IMR-90 (cell line): Measurements from ENCODE around the gene GALNT14. TPM values are rescaled to one million over a fixed set of nuclear protein-coding genes. Genes with fewer than 3 reads are reported as not detected.

ENCODE experiments used
- ATAC-seq: fragments of 200-7000 bp; cut with Tn5 transposase; 2 replicates; pipeline ENCODE4 v1.9.1; 2020; ENCODE audit warnings: low read depth, mild to moderate bottlenecking, moderate library complexity
- BruUV-seq: library from RNA; stranded (reverse); fragments of 400-500 nt; replicated peaks from 2 replicates; lab custom pipeline; 2021; lab: Mats Ljungman, UMichigan
- CTCF ChIA-PET: fragments of 300-600 bp; formaldehyde crosslinking; extraction: SDS; loops from one replicate; lab custom pipeline; 2021; ENCODE audit warnings: antibody characterized with exemption; lab: Yijun Ruan, JAX
- POLR2A ChIA-PET: fragments of 300-600 bp; sonication (Branson Sonifier 250); formaldehyde crosslinking; loops from one replicate; lab custom pipeline; 2022; ENCODE audit warnings: antibody characterized with exemption; ENCODE audit not compliant: unreplicated experiment; lab: Charles Lee
- DNase-seq: peaks from one replicate; pipeline ENCODE4 v3.0.0; 2013
- H2AFZ ChIP-seq: replicated peaks from 2 replicates; pipeline ENCODE3; 2013; ENCODE audit warnings: low read length, mild to moderate bottlenecking; ENCODE audit not compliant: poor library complexity
- H2AK5ac ChIP-seq: 2 replicates; pipeline ENCODE4 v1.6.1; 2013; ENCODE audit warnings: low read depth, low read length, inconsistent platforms
- H2AK9ac ChIP-seq: replicated peaks from 2 replicates; pipeline ENCODE3; 2013; ENCODE audit warnings: mild to moderate bottlenecking, low read depth, low read length, moderate library complexity; ENCODE audit not compliant: poor library complexity
- H2BK120ac ChIP-seq: 2 replicates; pipeline ENCODE4 v1.6.1; 2013; ENCODE audit warnings: low read depth, low read length, inconsistent platforms
- H2BK15ac ChIP-seq: 3 replicates; pipeline ENCODE4 v1.6.1; 2013; ENCODE audit warnings: low read depth, low read length, inconsistent platforms
- H2BK20ac ChIP-seq: 2 replicates; pipeline ENCODE4 v1.6.1; 2013; ENCODE audit warnings: low read depth, mild to moderate bottlenecking, inconsistent platforms, low read length, moderate library complexity
- H2BK5ac ChIP-seq: 2 replicates; pipeline ENCODE4 v1.6.1; 2013; ENCODE audit warnings: mild to moderate bottlenecking, low read depth, low read length, inconsistent platforms; ENCODE audit not compliant: poor library complexity, severe bottlenecking
- H3K14ac ChIP-seq: replicated peaks from 2 replicates; pipeline ENCODE4 v1.6.1; 2013; ENCODE audit warnings: low read depth, low read length, inconsistent platforms
- H3K18ac ChIP-seq: 2 replicates; pipeline ENCODE4 v1.6.1; 2013; ENCODE audit warnings: low read depth, low read length, control low read depth
- H3K23ac ChIP-seq: 2 replicates; pipeline ENCODE4 v1.6.1; 2013; ENCODE audit warnings: low read depth, low read length, inconsistent platforms
- H3K27ac ChIP-seq: 2 replicates; pipeline ENCODE4 v1.5.1; 2013; ENCODE audit warnings: mild to moderate bottlenecking, control low read depth, low read length; ENCODE audit not compliant: insufficient read depth
- H3K27me3 ChIP-seq: 2 replicates; pipeline ENCODE4 v1.6.1; 2013; ENCODE audit warnings: low read length; ENCODE audit not compliant: control insufficient read depth, insufficient read depth
- H3K36me3 ChIP-seq: 2 replicates; pipeline ENCODE4 v1.6.1; 2013; ENCODE audit warnings: low read length, mixed read lengths; ENCODE audit not compliant: control insufficient read depth, insufficient read depth
- H3K4ac ChIP-seq: 2 replicates; pipeline ENCODE4 v1.6.1; 2013; ENCODE audit warnings: low read depth, low read length, inconsistent platforms
- H3K4me1 ChIP-seq: 2 replicates; pipeline ENCODE4 v1.6.1; 2013; ENCODE audit warnings: low read length, mixed read lengths; ENCODE audit not compliant: control insufficient read depth, insufficient read depth
- H3K4me2 ChIP-seq: 2 replicates; pipeline ENCODE4 v1.6.1; 2013; ENCODE audit warnings: low read depth, mild to moderate bottlenecking, control low read depth, low read length, moderate library complexity
- H3K4me3 ChIP-seq: 2 replicates; pipeline ENCODE4 v1.5.1; 2013; ENCODE audit warnings: low read depth, mild to moderate bottlenecking, control low read depth, low read length, moderate library complexity; ENCODE audit not compliant: insufficient read depth
- H3K56ac ChIP-seq: 2 replicates; pipeline ENCODE4 v1.6.1; 2013; ENCODE audit warnings: low read length, inconsistent platforms; ENCODE audit not compliant: insufficient read depth; ENCODE audit errors: extremely low read depth
- H3K79me1 ChIP-seq, 2 experiments: 2 replicates each; pipeline ENCODE4 v1.6.1; 2013; ENCODE audit warnings: low read length in 2 of 2, inconsistent platforms in 1 of 2, low read depth in 1 of 2
- H3K9ac ChIP-seq: 2 replicates; pipeline ENCODE4 v1.6.1; 2013; ENCODE audit warnings: low read depth, low read length, control low read depth
- H3K9me1 ChIP-seq: 2 replicates; pipeline ENCODE4 v1.6.1; 2013; ENCODE audit warnings: low read length, inconsistent platforms; ENCODE audit not compliant: insufficient read depth
- H3K9me3 ChIP-seq: 2 replicates; pipeline ENCODE4 v1.6.1; 2013; ENCODE audit warnings: low read length; ENCODE audit not compliant: control insufficient read depth, insufficient read depth
- H4K20me1 ChIP-seq: 2 replicates; pipeline ENCODE4 v1.6.1; 2013; ENCODE audit warnings: low read length, inconsistent platforms; ENCODE audit not compliant: insufficient read depth
- H4K5ac ChIP-seq: 2 replicates; pipeline ENCODE4 v1.6.1; 2013; ENCODE audit warnings: mild to moderate bottlenecking, low read depth, low read length, control low read depth
- H4K8ac ChIP-seq, 2 experiments: 2 replicates each; pipeline ENCODE4 v1.6.1; 2013; ENCODE audit warnings: low read depth in 2 of 2, low read length in 2 of 2, control low read depth in 1 of 2, inconsistent platforms in 1 of 2
- H4K91ac ChIP-seq: 2 replicates; pipeline ENCODE4 v1.6.1; 2013; ENCODE audit warnings: low read depth, low read length, inconsistent platforms; ENCODE audit not compliant: insufficient read depth
- CHD1 ChIP-seq: IDR thresholded peaks from 2 replicates; pipeline ENCODE4 v1.6.1; 2012; ENCODE audit warnings: low read depth, low read length, improper control_type of control experiment
- FOS ChIP-seq: fragments of 150-350 bp; IDR thresholded peaks from 2 replicates; pipeline ENCODE4 v1.6.1; 2016; ENCODE audit warnings: low read depth, low read length
- MAFK ChIP-seq: IDR thresholded peaks from 2 replicates; pipeline ENCODE4 v1.6.1; 2012; ENCODE audit warnings: low read depth, low read length, improper control_type of control experiment
- MAZ ChIP-seq: IDR thresholded peaks from 2 replicates; pipeline ENCODE4 v1.6.1; 2012; ENCODE audit warnings: low read depth, mild to moderate bottlenecking, low read length, improper control_type of control experiment, moderate library complexity, borderline replicate concordance
- MXI1 ChIP-seq: IDR thresholded peaks from 2 replicates; pipeline ENCODE4 v1.6.1; 2012; ENCODE audit warnings: low read depth, mild to moderate bottlenecking, low read length, moderate library complexity, borderline replicate concordance
- NFE2L2 ChIP-seq: fragments of 150-350 bp; IDR thresholded peaks from 2 replicates; pipeline ENCODE4 v1.6.1; 2016; ENCODE audit warnings: low read depth, mild to moderate bottlenecking, low read length
- POLR2A ChIP-seq: IDR thresholded peaks from 2 replicates; pipeline ENCODE4 v1.6.1; 2012; ENCODE audit warnings: mild to moderate bottlenecking, low read depth, low read length
- RCOR1 ChIP-seq: IDR thresholded peaks from 2 replicates; pipeline ENCODE4 v1.6.1; 2012; ENCODE audit warnings: mild to moderate bottlenecking, low read length, improper control_type of control experiment; ENCODE audit not compliant: insufficient replicate concordance
- RFX5 ChIP-seq: IDR thresholded peaks from 2 replicates; pipeline ENCODE4 v1.8.0; 2012; ENCODE audit warnings: low read depth, mild to moderate bottlenecking, low read length, moderate library complexity
- SMC3 ChIP-seq: fragments of 150-350 bp; IDR thresholded peaks from 2 replicates; pipeline ENCODE4 v1.6.1; 2016; ENCODE audit warnings: low read depth, mild to moderate bottlenecking, antibody characterized with exemption, low read length, moderate library complexity
- USF2 ChIP-seq: fragments of 150-350 bp; IDR thresholded peaks from 2 replicates; pipeline ENCODE4 v1.6.1; 2017; ENCODE audit warnings: mild to moderate bottlenecking, antibody characterized with exemption, low read length, low read depth
- WGBS, 2 experiments: methylation state at CpG; one replicate each; pipeline versions ENCODE4 v1.1.5 to v1.1.7; 2013; ENCODE audit warnings: missing lambda C conversion rate in 2 of 2; ENCODE audit not compliant: insufficient read length in 1 of 2; ENCODE audit errors: extremely low coverage in 2 of 2; 5-methylcytosine and 5-hydroxymethylcytosine counted together
- dilution Hi-C: fragments of 300-500 bp; cut with HindIII; formaldehyde crosslinking; loops from one replicate; pipeline ENCODE4 v1.14.3; 2018; ENCODE audit warnings: low sequenced_read_pairs; ENCODE audit not compliant: unreplicated experiment
- in situ Hi-C: fragments of 300-500 bp; cut with MboI; formaldehyde crosslinking; loops from 3 replicates; pipeline ENCODE4 v1.14.3; 2019; ENCODE audit warnings: low sequenced_read_pairs, inconsistent platforms, mixed read lengths
- intact Hi-C: fragments of 100-400 bp; cut with micrococcal nuclease; formaldehyde crosslinking; loops from 2 replicates; pipeline ENCODE4 v1.10.0; 2022
- polyA plus RNA-seq, 3 experiments: library from polyadenylated mRNA; depleted of rRNA; stranded (reverse); fragments of >200 nt; gene quantifications; 2 replicates each; pipeline ENCODE4 v1.2.3, GENCODE V29; 2012; ENCODE audit warnings: low replicate concordance in 1 of 3
- total RNA-seq: library from RNA; depleted of rRNA; stranded (reverse); fragments of >200 nt; gene quantifications from 2 replicates; pipeline ENCODE4 v1.2.3, GENCODE V29; 2012

The GALNT14 gene
- total and polyA plus RNA-seq, 2 of the 4 experiments (the other 2 are of a cell fraction), result 0.15 to 0.18 TPM

DNA sequence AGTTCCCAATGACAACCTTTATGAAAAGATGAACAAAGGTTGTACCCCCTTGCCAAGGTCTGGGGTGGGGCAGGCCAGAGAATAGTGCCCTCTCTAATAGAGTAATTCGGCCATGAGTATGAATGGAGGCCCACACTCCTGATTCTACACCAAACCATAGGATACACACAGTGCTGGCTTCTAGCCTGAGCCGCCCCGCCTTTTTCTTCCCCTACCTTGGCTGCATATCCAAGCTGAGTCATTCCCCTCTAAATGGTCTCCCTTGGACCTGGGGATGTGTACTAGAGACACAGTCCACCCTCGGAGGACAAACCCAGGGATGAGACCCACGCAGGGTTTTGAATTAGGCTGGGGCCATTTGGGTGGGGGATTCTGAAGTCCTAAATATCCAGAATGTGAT, 223.8 kb downstream of the GALNT14 start:
- Histone ChIP-seq H2BK15ac (no peak overlapping the region), H3K4me2 (no peak overlapping the region), H4K5ac (no peak overlapping the region), H3K9me1 (no peaks in the 10 kb centered on the region), H2BK5ac (no peak overlapping the region), H3K9me3 (no peaks in the 10 kb centered on the region), H3K18ac (no peak overlapping the region), H3K27me3 (no peaks in the 10 kb centered on the region; the same call in 1 of the 2 replicates), H4K20me1 (no peaks in the 10 kb centered on the region), H3K4me1 (no peaks in the 10 kb centered on the region), H2AFZ (no peak overlapping the region), H3K56ac (no peak overlapping the region), H3K14ac (no peak overlapping the region), H3K4me3 (no peak overlapping the region), H2AK9ac (no peak overlapping the region), H3K27ac (no peak overlapping the region), H4K91ac (no peak overlapping the region), H3K23ac (no peak overlapping the region), H3K9ac (no peak overlapping the region), H3K79me1 (no peaks in the 10 kb centered on the region), H4K8ac (no peak overlapping the region), H2BK20ac (no peak overlapping the region), H2BK120ac (no peak overlapping the region), H3K36me3 (no peaks in the 10 kb centered on the region), H3K4ac (no peak overlapping the region), H2AK5ac (no peak overlapping the region)
- TF ChIP-seq SMC3 (no peak), RFX5 (no peak), USF2 (no peak), MAFK (no peak), FOS (no peak), POLR2A (no peak), CHD1 (no peak), RCOR1 (no peak), NFE2L2 (no peak), MAZ (no peak), MXI1 (no peak)
- no TSS peak for BruUV-seq
- WGBS, 2 experiments, result no CpG with 5 or more reads among the region's 5 CpGs
- DNase-seq (no peak), ATAC-seq (no peak)
- CTCF ChIA-PET, result no interaction called here
- intact Hi-C loops (no loop called here), dilution Hi-C loops (no loop called here), in situ Hi-C loops (no loop called here)
- POLR2A ChIA-PET, result no interaction called here
